ENCODE results near the gene PTPN3. TPM values are rescaled to one million over a fixed set of nuclear protein-coding genes. Genes with fewer than 3 reads are reported as not detected.

PTPN3 gene
- total RNA-seq, 1 experiment from 2014 or later = 20.8 TPM

DNA sequence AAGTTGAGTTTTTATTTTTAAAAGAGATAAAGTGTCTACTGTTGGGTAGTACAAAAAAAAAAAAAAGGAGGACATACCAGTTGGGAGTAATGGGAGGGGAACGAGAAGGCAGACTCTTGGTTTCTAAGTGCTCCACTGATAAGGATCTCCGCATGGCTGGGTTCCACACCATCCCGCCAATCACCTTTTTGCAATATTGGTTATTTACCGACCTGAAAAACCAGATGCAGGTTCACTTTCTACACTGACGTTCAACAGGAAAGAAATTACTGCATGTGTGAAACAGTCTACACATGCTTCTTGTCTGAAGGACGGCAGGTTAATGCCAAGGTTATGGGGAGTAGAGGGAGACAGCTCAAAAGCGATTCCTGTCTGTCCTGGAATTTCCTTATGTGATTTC, 75.5 kb downstream of the PTPN3 start:
- ChIA-PET CTCF (no interaction called here), RAD21 (ENCODE audit: low non-redundant PET in 1 of 2, low total read pairs in 2 of 2, uncharacterized antibody in 2 of 2, unreplicated experiment in 2 of 2) (no interaction called here), POLR2A (no interaction called here)
- ATAC-seq = no peak
- no peak for DNase-seq (ENCODE audit: low read depth, low spot score)
- BruUV-seq (replicated peaks) = no TSS peak
- H3K36me3 ChIP-seq (ENCODE audit: control insufficient read depth in 1 of 2, insufficient read depth in 2 of 2, low read length in 2 of 2) = peaks cover 11 to 17% of the 10 kb centered on the region in 2 experiments; a peak in 3 of 4 replicates
- intact Hi-C loops (cut with micrococcal nuclease) = no loop called here
- TF ChIP-seq FOSL1 (IDR thresholded peaks at IDR 0.05; ENCODE audit: low read depth) = no peak
- no peak for TF ChIP-seq EZH2phosphoT487 (IDR thresholded peaks at IDR 0.05; ENCODE audit: borderline replicate concordance)
- no peak for TF ChIP-seq RAD21 (IDR thresholded peaks at IDR 0.05; ENCODE audit: low read depth)
- no peak for TF ChIP-seq TCF7L2 (IDR thresholded peaks at IDR 0.05; ENCODE audit: borderline replicate concordance, extremely low read depth, insufficient read depth, insufficient read length)
- TF ChIP-seq YY1 (IDR thresholded peaks at IDR 0.05; ENCODE audit: extremely low read depth, insufficient replicate concordance, low read depth, low read length) = no peak
- TF ChIP-seq, protein P1, sequence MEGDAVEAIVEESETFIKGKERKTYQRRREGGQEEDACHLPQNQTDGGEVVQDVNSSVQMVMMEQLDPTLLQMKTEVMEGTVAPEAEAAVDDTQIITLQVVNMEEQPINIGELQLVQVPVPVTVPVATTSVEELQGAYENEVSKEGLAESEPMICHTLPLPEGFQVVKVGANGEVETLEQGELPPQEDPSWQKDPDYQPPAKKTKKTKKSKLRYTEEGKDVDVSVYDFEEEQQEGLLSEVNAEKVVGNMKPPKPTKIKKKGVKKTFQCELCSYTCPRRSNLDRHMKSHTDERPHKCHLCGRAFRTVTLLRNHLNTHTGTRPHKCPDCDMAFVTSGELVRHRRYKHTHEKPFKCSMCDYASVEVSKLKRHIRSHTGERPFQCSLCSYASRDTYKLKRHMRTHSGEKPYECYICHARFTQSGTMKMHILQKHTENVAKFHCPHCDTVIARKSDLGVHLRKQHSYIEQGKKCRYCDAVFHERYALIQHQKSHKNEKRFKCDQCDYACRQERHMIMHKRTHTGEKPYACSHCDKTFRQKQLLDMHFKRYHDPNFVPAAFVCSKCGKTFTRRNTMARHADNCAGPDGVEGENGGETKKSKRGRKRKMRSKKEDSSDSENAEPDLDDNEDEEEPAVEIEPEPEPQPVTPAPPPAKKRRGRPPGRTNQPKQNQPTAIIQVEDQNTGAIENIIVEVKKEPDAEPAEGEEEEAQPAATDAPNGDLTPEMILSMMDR (IDR thresholded peaks at IDR 0.05 in 2 of 3, conservative IDR thresholded peaks at IDR 0.05 in 1 of 3; ENCODE audit: borderline replicate concordance in 1 of 3, insufficient read depth in 1 of 3, low read depth in 2 of 3, low read length in 2 of 3) = no peak
- TF ChIP-seq, protein P2, sequence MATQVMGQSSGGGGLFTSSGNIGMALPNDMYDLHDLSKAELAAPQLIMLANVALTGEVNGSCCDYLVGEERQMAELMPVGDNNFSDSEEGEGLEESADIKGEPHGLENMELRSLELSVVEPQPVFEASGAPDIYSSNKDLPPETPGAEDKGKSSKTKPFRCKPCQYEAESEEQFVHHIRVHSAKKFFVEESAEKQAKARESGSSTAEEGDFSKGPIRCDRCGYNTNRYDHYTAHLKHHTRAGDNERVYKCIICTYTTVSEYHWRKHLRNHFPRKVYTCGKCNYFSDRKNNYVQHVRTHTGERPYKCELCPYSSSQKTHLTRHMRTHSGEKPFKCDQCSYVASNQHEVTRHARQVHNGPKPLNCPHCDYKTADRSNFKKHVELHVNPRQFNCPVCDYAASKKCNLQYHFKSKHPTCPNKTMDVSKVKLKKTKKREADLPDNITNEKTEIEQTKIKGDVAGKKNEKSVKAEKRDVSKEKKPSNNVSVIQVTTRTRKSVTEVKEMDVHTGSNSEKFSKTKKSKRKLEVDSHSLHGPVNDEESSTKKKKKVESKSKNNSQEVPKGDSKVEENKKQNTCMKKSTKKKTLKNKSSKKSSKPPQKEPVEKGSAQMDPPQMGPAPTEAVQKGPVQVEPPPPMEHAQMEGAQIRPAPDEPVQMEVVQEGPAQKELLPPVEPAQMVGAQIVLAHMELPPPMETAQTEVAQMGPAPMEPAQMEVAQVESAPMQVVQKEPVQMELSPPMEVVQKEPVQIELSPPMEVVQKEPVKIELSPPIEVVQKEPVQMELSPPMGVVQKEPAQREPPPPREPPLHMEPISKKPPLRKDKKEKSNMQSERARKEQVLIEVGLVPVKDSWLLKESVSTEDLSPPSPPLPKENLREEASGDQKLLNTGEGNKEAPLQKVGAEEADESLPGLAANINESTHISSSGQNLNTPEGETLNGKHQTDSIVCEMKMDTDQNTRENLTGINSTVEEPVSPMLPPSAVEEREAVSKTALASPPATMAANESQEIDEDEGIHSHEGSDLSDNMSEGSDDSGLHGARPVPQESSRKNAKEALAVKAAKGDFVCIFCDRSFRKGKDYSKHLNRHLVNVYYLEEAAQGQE (IDR thresholded peaks at IDR 0.05; ENCODE audit: low read depth) = no peak
- TF ChIP-seq, protein P3, sequence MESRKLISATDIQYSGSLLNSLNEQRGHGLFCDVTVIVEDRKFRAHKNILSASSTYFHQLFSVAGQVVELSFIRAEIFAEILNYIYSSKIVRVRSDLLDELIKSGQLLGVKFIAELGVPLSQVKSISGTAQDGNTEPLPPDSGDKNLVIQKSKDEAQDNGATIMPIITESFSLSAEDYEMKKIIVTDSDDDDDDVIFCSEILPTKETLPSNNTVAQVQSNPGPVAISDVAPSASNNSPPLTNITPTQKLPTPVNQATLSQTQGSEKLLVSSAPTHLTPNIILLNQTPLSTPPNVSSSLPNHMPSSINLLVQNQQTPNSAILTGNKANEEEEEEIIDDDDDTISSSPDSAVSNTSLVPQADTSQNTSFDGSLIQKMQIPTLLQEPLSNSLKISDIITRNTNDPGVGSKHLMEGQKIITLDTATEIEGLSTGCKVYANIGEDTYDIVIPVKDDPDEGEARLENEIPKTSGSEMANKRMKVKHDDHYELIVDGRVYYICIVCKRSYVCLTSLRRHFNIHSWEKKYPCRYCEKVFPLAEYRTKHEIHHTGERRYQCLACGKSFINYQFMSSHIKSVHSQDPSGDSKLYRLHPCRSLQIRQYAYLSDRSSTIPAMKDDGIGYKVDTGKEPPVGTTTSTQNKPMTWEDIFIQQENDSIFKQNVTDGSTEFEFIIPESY (IDR thresholded peaks at IDR 0.05; ENCODE audit: extremely low read depth, insufficient replicate concordance, low read length) = no peak
- no peak for TF ChIP-seq EZH2 (IDR thresholded peaks at IDR 0.05)
- H3K4me1 ChIP-seq (ENCODE audit: control insufficient read depth in 1 of 2, insufficient read depth in 2 of 2, low read length in 2 of 2) = no peaks in the 10 kb centered on the region
- no peaks in the 10 kb centered on the region for H3K79me2 ChIP-seq (ENCODE audit: insufficient read depth, low read length)
- no peaks in the 10 kb centered on the region for H4K20me1 ChIP-seq (ENCODE audit: insufficient read depth)
- H3K4me3 ChIP-seq (replicated peaks in 1 of 2; ENCODE audit: low read depth in 1 of 2, low read length in 2 of 2) = no peak overlapping the region
- H3K9me3 ChIP-seq (ENCODE audit: control insufficient read depth in 1 of 2, insufficient read depth in 1 of 2, low read depth in 1 of 2, low read length in 2 of 2) = no peaks in the 10 kb centered on the region
- H3K27ac ChIP-seq (ENCODE audit: low read depth, low read length) = no peak overlapping the region
- no peaks in the 10 kb centered on the region for H3K27me3 ChIP-seq (ENCODE audit: insufficient read depth, low read length)
- no peak overlapping the region for H2AFZ ChIP-seq (ENCODE audit: low read depth, low read length, poor library complexity, severe bottlenecking)
- H3K4me2 ChIP-seq (ENCODE audit: low read length) = no peak overlapping the region
- H3K9ac ChIP-seq (ENCODE audit: low read length) = no peak overlapping the region
- H3K9me2 ChIP-seq (ENCODE audit: insufficient read depth) = no peaks in the 10 kb centered on the region

All from HCT116 (cell line).